PFSK-1 (cell line): ENCODE results near the gene TMEM117.

Experiments
- FOXP2 ChIP-seq: optimal IDR thresholded peaks from 2 replicates; pipeline ENCODE3; 2011; ENCODE audit warnings: borderline replicate concordance, control low read depth, inconsistent platforms; ENCODE audit not compliant: insufficient read depth; ENCODE audit errors: extremely low read length, extremely low read depth
- POLR2AphosphoS5 ChIP-seq: IDR thresholded peaks from 2 replicates; pipeline ENCODE4 v1.6.1; 2012; ENCODE audit warnings: low read depth, mild to moderate bottlenecking, control low read depth, low read length, moderate library complexity
- REST ChIP-seq, 2 experiments: IDR thresholded peaks; 2 replicates each; pipeline versions ENCODE4 v1.6.1 to v1.8.0; 2011 to 2012; ENCODE audit warnings: low read depth in 2 of 2, low read length in 2 of 2, control low read depth in 1 of 2, inconsistent platforms in 1 of 2, mild to moderate bottlenecking in 1 of 2, moderate library complexity in 1 of 2; ENCODE audit not compliant: insufficient read depth in 1 of 2
- SIN3A ChIP-seq: IDR thresholded peaks from 2 replicates; pipeline ENCODE4 v1.6.1; 2012; ENCODE audit warnings: mild to moderate bottlenecking, low read length, moderate library complexity, borderline replicate concordance; ENCODE audit not compliant: insufficient read depth
- TAF1 ChIP-seq: IDR thresholded peaks from 2 replicates; pipeline ENCODE4 v1.6.1; 2012; ENCODE audit warnings: low read length, control low read depth, borderline replicate concordance; ENCODE audit not compliant: insufficient read depth

TMEM117 gene

GRCh38 chr12:44240186-44240585 lies 404.3 kb downstream of the TMEM117 start:
- TF ChIP-seq SIN3A (no peak), FOXP2 (no peak)

GRCh38 chr12:44245932-44246331 lies 410.1 kb downstream of the TMEM117 start:
- TF ChIP-seq FOXP2 (no peak), REST (IDR thresholded peaks at IDR 0.05; ENCODE audit: insufficient read depth in 1 of 2, low read depth in 2 of 2, low read length in 2 of 2) (no peak), SIN3A (no peak), TAF1 (no peak), POLR2AphosphoS5 (no peak)

- TF ChIP-seq POLR2AphosphoS5 = no peak
- TF ChIP-seq FOXP2 = no peak
- no peak for TF ChIP-seq TAF1
- TF ChIP-seq REST (IDR thresholded peaks at IDR 0.05; ENCODE audit: insufficient read depth in 1 of 2, low read depth in 2 of 2, low read length in 2 of 2) = no peak
- TF ChIP-seq SIN3A = no peak
Observed at GRCh38 chr12:44246482-44247105, 410.7 kb downstream of the TMEM117 start.

GRCh38 chr12:44247588-44247987 lies 411.7 kb downstream of the TMEM117 start:
- TF ChIP-seq SIN3A (no peak), FOXP2 (no peak), POLR2AphosphoS5 (no peak), TAF1 (no peak), REST (IDR thresholded peaks at IDR 0.05; ENCODE audit: insufficient read depth in 1 of 2, low read depth in 2 of 2, low read length in 2 of 2) (no peak)

GRCh38 chr12:44248436-44248835 lies 412.6 kb downstream of the TMEM117 start:
- no peak for TF ChIP-seq FOXP2
- TF ChIP-seq REST (IDR thresholded peaks at IDR 0.05; ENCODE audit: insufficient read depth in 1 of 2, low read depth in 2 of 2, low read length in 2 of 2) = no peak
- no peak for TF ChIP-seq POLR2AphosphoS5
- TF ChIP-seq TAF1 = no peak
- TF ChIP-seq SIN3A = no peak
